WTC11 (cell line): ENCODE data around the gene SUGT1. TPM values are rescaled to one million over a fixed set of nuclear protein-coding genes. Genes with fewer than 3 reads are reported as not detected.

Experiments used
- ATAC-seq: fragments of 200-7000 bp; cut with Tn5 transposase; 2 replicates; pipeline ENCODE4 v1.10.0; 2021; ENCODE audit warnings: mild to moderate bottlenecking, moderate library complexity
- CTCF ChIA-PET: fragments of 300-600 bp; sonication (Branson Sonifier 250); formaldehyde crosslinking; loops from one replicate; lab custom pipeline; 2021; ENCODE audit warnings: antibody characterized with exemption; lab: Charles Lee
- POLR2A ChIA-PET: fragments of 350-600 bp; sonication (Branson Sonifier 250); formaldehyde crosslinking; loops from one replicate; lab custom pipeline; 2021; ENCODE audit warnings: antibody characterized with exemption; lab: Charles Lee
- DNase-seq: peaks from one replicate; pipeline ENCODE4 v3.0.0; 2021; ENCODE audit warnings: low spot score
- H3K27ac Mint-ChIP-seq: 2 replicates; pipeline ENCODE4 v1.8.0; 2021; ENCODE audit warnings: mixed read lengths
- H3K27me3 Mint-ChIP-seq: 2 replicates; pipeline ENCODE4 v1.8.0; 2021; ENCODE audit warnings: low read depth, mild to moderate bottlenecking, moderate library complexity, mixed read lengths
- H3K36me3 Mint-ChIP-seq: 2 replicates; pipeline ENCODE4 v1.8.0; 2021; ENCODE audit warnings: mixed read lengths
- H3K4me1 Mint-ChIP-seq: 2 replicates; pipeline ENCODE4 v1.8.0; 2022; ENCODE audit warnings: mixed read lengths
- H3K4me3 Mint-ChIP-seq: 2 replicates; pipeline ENCODE4 v1.8.0; 2021; ENCODE audit warnings: mild to moderate bottlenecking, moderate library complexity, mixed read lengths
- H3K9me3 Mint-ChIP-seq: 2 replicates; pipeline ENCODE4 v1.8.0; 2021; ENCODE audit warnings: mixed read lengths
- CREM ChIP-seq: sonication (generic); formaldehyde crosslinking; IDR thresholded peaks from 2 replicates; pipeline ENCODE4 v1.8.1; 2022; ENCODE audit warnings: mild to moderate bottlenecking, missing genetic modification reagents, moderate library complexity
- IRF2 ChIP-seq: sonication (generic); formaldehyde crosslinking; IDR thresholded peaks from 2 replicates; pipeline ENCODE4 v1.8.0; 2022; ENCODE audit warnings: low read depth, missing genetic modification reagents, borderline replicate concordance
- JUN ChIP-seq: sonication (generic); formaldehyde crosslinking; IDR thresholded peaks from 2 replicates; pipeline ENCODE4 v1.8.0; 2023; ENCODE audit warnings: mild to moderate bottlenecking, missing genetic modification reagents
- MXD4 ChIP-seq: fragments of 250-450 bp; sonication (Bioruptor Pico); IDR thresholded peaks from 2 replicates; pipeline ENCODE4 v1.8.0; 2021; ENCODE audit warnings: mild to moderate bottlenecking, moderate library complexity, borderline replicate concordance
- MYBL2 ChIP-seq: sonication (generic); formaldehyde crosslinking; IDR thresholded peaks from 2 replicates; pipeline ENCODE4 v1.8.1; 2023; ENCODE audit warnings: mild to moderate bottlenecking, moderate library complexity, missing genetic modification reagents
- RORB ChIP-seq: fragments of 250-450 bp; sonication (Bioruptor Pico); IDR thresholded peaks from 2 replicates; pipeline ENCODE4 v1.9.0; 2021; ENCODE audit warnings: mild to moderate bottlenecking
- SMAD4 ChIP-seq: sonication (generic); formaldehyde crosslinking; IDR thresholded peaks from 2 replicates; pipeline ENCODE4 v1.8.0; 2022; ENCODE audit warnings: mild to moderate bottlenecking, missing genetic modification reagents
- SP1 ChIP-seq: sonication (generic); formaldehyde crosslinking; conservative IDR thresholded peaks from 2 replicates; pipeline ENCODE4 v1.8.1; 2022; ENCODE audit warnings: missing genetic modification reagents
- ZBTB21 ChIP-seq: sonication (generic); formaldehyde crosslinking; IDR thresholded peaks from 2 replicates; pipeline ENCODE4 v1.8.1; 2023; ENCODE audit warnings: mild to moderate bottlenecking, missing genetic modification reagents, borderline replicate concordance
- ZNF121 ChIP-seq: sonication (generic); formaldehyde crosslinking; IDR thresholded peaks from 2 replicates; pipeline ENCODE4 v1.8.0; 2023; ENCODE audit warnings: missing genetic modification reagents
- ZNF263 ChIP-seq: sonication (generic); formaldehyde crosslinking; IDR thresholded peaks from 2 replicates; pipeline ENCODE4 v1.8.1; 2022; ENCODE audit warnings: low read depth, mild to moderate bottlenecking, moderate library complexity, missing genetic modification reagents
- ZNF423 ChIP-seq: fragments of 250-450 bp; sonication (Bioruptor Pico); IDR thresholded peaks from 2 replicates; pipeline ENCODE4 v2.1.2; 2022; ENCODE audit warnings: mild to moderate bottlenecking, moderate library complexity
- total RNA-seq: library from RNA; stranded (reverse); gene quantifications from 3 replicates; pipeline ENCODE4 v1.2.3, GENCODE V29; 2021
- TF ChIP-seq, protein P1 (sequence below): sonication (generic); formaldehyde crosslinking; IDR thresholded peaks from 2 replicates; pipeline ENCODE4 v1.8.0; 2022; ENCODE audit warnings: mild to moderate bottlenecking, missing genetic modification reagents
- TF ChIP-seq, protein P2 (sequence below): fragments of 250-450 bp; sonication (Bioruptor Pico); IDR thresholded peaks from 2 replicates; pipeline ENCODE4 v1.9.0; 2021; ENCODE audit warnings: mild to moderate bottlenecking
- TF ChIP-seq, protein P3 (sequence below): sonication (generic); formaldehyde crosslinking; IDR thresholded peaks from 2 replicates; pipeline ENCODE4 v1.8.0; 2023; ENCODE audit warnings: mild to moderate bottlenecking, missing genetic modification reagents
- TF ChIP-seq, protein P4 (sequence below): sonication (generic); formaldehyde crosslinking; IDR thresholded peaks from 2 replicates; pipeline ENCODE4 v1.8.1; 2023; ENCODE audit warnings: mild to moderate bottlenecking, missing genetic modification reagents

SUGT1 gene
- total RNA-seq, 1 experiment from 2014 or later = 76.3 TPM

DNA sequence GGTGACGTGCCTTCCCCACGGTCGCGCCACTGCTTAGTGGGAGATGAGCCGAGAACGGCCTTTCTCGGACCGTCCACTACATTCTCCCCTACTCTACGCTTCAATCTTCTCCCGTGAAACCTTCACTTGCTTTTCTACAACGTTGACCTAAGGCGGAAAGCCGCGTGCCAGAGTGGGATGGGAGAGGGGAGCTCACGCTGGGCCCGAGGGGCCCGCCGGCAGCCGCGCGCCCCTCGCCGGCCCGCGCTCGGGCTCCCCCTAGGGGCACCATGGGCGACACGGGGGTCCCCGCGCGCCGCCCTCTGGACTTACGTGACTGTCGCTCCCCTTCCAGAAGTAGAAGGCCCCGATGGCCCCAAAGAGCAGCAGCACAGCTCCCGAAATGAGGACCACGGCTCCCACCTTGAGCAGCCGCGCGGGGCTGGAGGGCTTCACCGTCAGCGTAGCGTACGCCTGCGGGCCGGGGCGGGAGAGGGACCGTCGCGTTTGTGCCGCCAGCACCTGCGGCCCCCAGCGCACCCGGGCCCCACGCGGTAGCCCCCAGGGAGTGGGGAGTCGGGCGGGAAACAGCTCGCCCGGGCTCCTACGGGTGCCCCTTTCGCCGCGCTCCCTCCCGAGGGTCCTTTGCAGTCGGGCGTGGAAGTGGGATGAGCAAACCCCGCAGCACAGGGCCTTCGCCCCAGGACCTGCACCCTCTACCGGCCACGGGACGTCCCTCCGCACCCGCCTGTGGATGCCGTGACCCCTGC, 86.3 kb downstream of the SUGT1 start (continued):
- TF ChIP-seq, protein P1, sequence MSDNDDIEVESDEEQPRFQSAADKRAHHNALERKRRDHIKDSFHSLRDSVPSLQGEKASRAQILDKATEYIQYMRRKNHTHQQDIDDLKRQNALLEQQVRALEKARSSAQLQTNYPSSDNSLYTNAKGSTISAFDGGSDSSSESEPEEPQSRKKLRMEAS (CRISPR knock-in tag) = peak; percentile 76
- TF ChIP-seq JUN (CRISPR knock-in tag) (peak; percentile 83; the same call in 1 of the 2 replicates), IRF2 (no peak), MXD4 (CRISPR knock-in tag) (no peak), CREM (CRISPR knock-in tag) (peak; percentile 31; the same call in 1 of the 2 replicates), SP1 (CRISPR knock-in tag) (peak; percentile 24; the same call in 1 of the 2 replicates), RORB (no peak), ZBTB21 (CRISPR knock-in tag) (0 out of 2 replicates have a peak, but pooled peaks have one; percentile 23), SMAD4 (CRISPR knock-in tag) (no peak)
- TF ChIP-seq, protein P2, sequence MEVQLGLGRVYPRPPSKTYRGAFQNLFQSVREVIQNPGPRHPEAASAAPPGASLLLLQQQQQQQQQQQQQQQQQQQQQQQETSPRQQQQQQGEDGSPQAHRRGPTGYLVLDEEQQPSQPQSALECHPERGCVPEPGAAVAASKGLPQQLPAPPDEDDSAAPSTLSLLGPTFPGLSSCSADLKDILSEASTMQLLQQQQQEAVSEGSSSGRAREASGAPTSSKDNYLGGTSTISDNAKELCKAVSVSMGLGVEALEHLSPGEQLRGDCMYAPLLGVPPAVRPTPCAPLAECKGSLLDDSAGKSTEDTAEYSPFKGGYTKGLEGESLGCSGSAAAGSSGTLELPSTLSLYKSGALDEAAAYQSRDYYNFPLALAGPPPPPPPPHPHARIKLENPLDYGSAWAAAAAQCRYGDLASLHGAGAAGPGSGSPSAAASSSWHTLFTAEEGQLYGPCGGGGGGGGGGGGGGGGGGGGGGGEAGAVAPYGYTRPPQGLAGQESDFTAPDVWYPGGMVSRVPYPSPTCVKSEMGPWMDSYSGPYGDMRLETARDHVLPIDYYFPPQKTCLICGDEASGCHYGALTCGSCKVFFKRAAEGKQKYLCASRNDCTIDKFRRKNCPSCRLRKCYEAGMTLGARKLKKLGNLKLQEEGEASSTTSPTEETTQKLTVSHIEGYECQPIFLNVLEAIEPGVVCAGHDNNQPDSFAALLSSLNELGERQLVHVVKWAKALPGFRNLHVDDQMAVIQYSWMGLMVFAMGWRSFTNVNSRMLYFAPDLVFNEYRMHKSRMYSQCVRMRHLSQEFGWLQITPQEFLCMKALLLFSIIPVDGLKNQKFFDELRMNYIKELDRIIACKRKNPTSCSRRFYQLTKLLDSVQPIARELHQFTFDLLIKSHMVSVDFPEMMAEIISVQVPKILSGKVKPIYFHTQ (CRISPR knock-in tag) = no peak
- TF ChIP-seq, protein P3, sequence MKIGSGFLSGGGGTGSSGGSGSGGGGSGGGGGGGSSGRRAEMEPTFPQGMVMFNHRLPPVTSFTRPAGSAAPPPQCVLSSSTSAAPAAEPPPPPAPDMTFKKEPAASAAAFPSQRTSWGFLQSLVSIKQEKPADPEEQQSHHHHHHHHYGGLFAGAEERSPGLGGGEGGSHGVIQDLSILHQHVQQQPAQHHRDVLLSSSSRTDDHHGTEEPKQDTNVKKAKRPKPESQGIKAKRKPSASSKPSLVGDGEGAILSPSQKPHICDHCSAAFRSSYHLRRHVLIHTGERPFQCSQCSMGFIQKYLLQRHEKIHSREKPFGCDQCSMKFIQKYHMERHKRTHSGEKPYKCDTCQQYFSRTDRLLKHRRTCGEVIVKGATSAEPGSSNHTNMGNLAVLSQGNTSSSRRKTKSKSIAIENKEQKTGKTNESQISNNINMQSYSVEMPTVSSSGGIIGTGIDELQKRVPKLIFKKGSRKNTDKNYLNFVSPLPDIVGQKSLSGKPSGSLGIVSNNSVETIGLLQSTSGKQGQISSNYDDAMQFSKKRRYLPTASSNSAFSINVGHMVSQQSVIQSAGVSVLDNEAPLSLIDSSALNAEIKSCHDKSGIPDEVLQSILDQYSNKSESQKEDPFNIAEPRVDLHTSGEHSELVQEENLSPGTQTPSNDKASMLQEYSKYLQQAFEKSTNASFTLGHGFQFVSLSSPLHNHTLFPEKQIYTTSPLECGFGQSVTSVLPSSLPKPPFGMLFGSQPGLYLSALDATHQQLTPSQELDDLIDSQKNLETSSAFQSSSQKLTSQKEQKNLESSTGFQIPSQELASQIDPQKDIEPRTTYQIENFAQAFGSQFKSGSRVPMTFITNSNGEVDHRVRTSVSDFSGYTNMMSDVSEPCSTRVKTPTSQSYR = 0 out of 2 replicates have a peak, but pooled peaks have one; percentile 55
- TF ChIP-seq, all 79 proteins: peak for 13

DNA sequence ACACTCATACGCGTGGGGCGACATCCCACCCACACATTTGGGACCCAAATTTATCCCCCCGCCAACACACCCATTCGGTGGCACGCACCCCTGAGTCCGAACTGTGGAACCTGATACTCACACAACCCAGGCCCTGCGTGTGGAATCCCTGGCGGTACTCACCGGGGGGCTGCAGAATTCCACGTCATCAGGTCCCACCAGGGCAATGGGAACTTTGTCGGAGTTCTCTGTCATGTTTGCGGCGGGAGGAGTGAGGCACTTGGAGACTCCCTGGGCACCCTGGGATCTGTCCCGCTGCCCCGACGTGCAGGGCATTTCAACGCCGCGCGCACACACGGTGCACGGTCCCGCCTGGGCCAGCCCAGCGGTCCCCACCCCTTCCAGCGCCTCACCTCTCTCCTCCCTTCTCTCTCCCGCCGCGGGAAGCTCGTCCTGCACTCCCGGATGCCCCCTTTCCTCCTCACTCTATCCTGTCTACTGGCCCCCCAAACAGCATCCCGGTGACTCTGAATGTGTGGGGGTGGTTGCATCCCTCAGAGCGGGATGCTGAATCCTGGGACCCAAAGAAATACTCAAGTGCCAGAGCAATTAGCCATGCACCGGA, 86.9 kb downstream of the SUGT1 start, which contains the start of gene CNMD:
Gene CNMD, minus strand, starts transcription at position 353 of the 604 bp plus-strand sequence. Its CDS starts 119 bp downstream, at position 234.
- peaks cover 20% of the 10 kb centered on the region for H3K9me3 Mint-ChIP-seq
- peaks cover 15% of the 10 kb centered on the region for H3K36me3 Mint-ChIP-seq
- TF ChIP-seq SP1 (CRISPR knock-in tag) (0 out of 2 replicates have a peak, but pooled peaks have one; percentile 25), ZBTB21 (CRISPR knock-in tag) (no peak), ZNF121 (peak; percentile 93), ZNF263 (CRISPR knock-in tag) (no peak), MYBL2 (CRISPR knock-in tag) (no peak), ZNF423 (CRISPR knock-in tag) (peak; percentile 2)
- TF ChIP-seq, protein P4, sequence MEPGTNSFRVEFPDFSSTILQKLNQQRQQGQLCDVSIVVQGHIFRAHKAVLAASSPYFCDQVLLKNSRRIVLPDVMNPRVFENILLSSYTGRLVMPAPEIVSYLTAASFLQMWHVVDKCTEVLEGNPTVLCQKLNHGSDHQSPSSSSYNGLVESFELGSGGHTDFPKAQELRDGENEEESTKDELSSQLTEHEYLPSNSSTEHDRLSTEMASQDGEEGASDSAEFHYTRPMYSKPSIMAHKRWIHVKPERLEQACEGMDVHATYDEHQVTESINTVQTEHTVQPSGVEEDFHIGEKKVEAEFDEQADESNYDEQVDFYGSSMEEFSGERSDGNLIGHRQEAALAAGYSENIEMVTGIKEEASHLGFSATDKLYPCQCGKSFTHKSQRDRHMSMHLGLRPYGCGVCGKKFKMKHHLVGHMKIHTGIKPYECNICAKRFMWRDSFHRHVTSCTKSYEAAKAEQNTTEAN (CRISPR knock-in tag) = 0 out of 2 replicates have a peak, but pooled peaks have one; percentile 16
- TF ChIP-seq, all 79 proteins: peak for 4
- Mint-ChIP-seq H3K4me1 (peaks cover 47% of the 10 kb centered on the region), H3K4me3 (peak within 1 kb of the TSS; percentile 93), H3K27ac (peak within 1 kb of the TSS; percentile 82), H3K27me3 (peaks cover 7% of the 10 kb centered on the region; the same call in 1 of the 2 replicates)
- DNase-seq = peak; percentile 44
- CTCF ChIA-PET = interaction anchor here (0.6 to 3.8 kb wide), 19 partner anchors 13 to 461 kb away, joined by 3 to 41 read pairs (median 5); partner anchors contain the start of gene SUGT1
- POLR2A ChIA-PET = interaction anchor here (0.6 to 1.0 kb wide), 2 partner anchors 70 to 166 kb away, joined by 3 read pairs; no protein-coding TSS in a partner anchor
- peak; percentile 76 for ATAC-seq
